Epidermal melanocyte (primary cell): ENCODE data around the gene MED27.
"Not testable (repeated sequence)": the region's sequence is repeated elsewhere in the genome, so short reads cannot be mapped to it uniquely, and the experiment has no call there.

ENCODE experiments used
- DNase-seq: peaks from one replicate; pipeline ENCODE4 v3.0.0; 2011; ENCODE audit warnings: low spot score; ENCODE audit not compliant: insufficient read length

The MED27 gene

DNA sequence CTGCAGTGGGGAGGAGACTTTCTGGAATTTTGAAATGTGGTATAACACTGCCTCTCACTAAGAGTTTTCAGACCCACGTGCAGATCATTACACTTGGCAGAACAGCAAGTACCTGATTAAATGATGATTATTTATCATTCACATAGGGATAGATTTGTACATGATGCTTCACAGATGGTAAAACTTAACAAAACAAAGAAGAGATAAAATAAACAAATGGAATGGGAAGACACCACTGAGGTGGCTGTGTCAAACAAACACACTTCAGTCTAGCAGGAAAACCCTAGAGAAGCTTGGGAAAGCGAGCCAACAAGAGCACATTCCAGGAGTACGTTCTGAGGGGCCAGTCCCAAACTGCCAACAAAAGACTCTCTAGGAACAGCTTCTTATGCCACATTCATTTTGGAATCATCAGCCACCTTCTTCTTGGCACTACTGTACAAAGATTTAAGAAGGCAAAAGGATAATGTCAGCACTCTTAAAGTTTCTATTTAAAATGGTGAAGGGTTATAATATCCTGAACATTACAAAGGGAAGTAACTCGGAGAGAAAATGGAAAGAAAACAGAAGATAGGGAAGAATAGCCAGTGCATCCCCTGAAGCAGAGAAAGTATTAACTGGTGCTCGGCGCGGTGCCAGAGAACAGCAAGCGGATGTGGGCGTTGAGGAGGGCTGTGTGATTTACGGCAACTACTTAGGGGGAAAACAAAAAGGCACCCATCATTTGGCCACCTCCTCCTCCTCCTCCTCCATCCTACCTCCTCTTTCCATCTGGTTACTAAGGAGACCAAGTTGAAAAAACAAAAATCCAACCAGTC is 1.6 kb downstream of the MED27 start:
- peak; percentile 40 for DNase-seq

DNA sequence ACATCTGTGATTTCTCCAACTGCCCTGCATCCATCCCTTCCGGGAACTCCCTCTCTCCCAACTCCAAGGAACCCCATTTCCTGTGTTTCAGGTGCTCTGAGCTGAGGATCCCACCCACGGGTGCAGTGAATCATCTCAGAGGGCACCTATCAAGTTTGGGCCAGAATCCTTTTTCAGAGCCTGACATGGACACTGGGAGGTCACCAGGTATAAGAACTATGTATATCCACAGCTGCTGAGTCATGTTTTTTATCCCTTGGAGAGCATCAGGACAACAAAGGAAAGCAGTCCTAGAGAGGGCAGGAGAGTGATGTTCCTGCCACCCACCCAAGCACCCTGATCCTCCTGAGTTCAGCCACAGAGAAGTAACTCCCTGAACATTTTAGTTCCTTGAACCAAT is 3.8 kb downstream of the MED27 start:
- DNase-seq: no peak

DNA sequence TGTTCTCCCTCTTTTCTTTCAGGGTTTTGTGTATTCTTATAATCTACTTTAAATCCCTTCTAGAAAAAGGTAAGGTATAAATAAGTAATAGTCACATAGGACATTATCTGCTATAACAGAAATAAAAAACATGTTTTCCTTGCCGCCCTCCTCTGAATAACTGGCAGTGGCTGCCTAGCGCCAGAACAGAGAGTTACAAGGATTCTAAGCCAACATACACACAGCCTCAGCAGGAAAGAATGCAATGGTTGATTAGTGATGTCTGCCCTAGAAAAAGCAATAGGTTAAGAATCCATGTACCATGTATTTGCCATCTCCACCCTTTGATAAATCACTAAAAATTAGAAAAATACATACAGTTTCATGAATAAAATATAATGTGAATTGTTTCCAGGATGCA is 4.9 kb downstream of the MED27 start:
- no peak for DNase-seq

DNA sequence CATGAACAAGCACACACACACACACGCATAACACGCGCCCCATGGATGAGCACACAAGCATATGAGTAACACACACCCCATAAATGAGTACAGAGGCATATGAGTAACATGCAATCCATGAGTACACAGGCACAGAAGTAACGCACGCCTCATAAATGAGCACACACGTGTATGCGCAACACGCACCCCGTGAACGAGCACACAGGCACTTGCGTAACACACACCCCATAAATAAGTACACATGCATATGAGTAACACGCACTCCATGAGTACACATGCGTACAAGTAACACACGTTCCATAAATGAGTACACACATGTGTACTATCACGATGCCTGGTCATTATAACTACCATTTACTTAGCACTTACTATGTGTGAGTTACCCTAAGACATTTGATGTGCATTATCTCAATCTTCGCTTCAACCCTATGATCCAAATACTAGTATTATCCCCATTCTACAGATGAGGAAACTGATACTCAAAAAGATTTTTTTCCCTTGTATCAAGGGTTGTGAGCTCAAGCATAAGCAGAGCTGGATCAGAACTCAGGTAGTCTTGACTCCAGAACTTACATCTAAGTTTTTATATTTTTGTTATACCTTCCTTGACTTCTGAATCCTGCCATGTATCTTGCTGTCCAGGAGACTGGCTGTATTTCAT is 7.7 kb downstream of the MED27 start:
- no peak for DNase-seq

DNA sequence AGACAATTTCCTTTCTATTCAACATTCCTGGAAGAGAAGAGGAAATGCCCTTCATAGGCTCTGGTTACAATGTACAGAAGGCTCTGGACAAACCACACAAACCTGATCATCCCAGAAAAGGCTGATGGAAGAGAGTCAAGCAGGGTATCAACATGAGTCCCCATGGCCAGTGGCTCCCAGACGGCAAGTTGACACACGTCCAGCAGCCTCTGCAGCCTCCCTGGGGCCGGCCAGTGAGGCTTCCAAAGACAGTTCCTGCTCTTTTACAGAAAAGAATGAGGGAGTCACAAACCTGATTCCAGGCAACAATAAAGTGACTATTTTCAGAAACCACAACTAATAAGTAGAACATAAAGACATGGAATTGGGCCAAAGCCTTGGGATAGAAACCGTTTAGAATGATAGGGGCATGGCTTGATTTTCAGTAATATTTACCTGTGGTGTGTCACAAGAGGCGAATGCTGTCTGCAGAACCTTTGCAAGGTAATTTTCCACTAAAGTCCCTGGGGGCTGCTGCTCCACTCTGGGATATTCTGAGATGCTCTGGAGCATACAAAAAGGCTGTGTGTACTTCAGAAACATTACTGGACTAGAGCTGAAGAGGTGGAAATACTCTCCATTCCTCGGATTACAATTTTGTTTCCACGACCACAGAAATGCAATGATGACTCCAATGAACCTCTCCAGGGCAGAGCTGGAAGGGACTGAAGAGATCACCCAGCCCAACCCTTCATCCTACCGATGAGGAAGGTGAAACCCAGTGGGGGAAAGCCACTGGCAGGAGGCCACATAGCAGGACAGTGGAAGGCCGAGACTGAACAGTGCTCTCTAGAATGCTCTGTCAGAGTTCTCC is 10.4 kb downstream of the MED27 start:
- no peak for DNase-seq

DNA sequence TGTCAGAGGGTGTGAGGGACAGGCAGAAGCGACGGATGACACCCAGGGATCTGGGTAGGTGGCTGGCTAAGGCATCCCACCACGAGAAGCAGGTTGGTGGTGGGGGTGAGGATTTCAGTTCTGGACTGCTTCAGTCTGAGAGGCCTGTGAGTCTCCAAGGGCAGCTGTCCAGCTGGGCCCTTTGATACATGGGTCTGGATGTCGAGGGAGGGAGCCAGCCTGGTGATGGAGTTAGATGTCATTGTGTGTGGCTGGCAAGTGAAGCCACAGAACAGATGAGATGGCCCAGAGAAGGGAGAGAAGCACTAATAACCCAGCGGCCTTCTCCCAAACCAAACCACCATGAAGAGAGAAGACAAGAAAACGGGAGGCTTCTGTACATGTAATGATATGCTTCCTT is 11.1 kb downstream of the MED27 start:
- DNase-seq: no peak

DNA sequence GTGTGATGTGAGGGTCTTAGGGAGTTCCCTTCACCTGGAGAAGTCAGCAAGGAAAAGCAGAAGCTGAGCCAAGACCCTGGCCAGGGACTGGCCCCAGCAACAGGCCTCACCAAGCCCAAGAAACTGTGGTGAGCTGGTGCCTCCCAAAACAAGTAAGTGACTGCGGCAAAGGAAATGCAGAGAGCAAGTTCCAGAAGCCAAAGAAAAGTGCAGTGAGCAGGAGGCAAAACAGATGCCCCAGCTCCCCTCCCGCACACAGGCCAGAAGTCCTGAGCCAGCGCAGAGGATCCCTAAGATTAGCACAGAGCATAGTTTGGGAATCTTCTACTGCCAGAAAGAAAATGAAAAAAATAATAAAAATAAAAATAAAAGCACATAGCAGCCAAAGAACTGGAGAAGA is 13.2 kb downstream of the MED27 start:
- no peak for DNase-seq

DNA sequence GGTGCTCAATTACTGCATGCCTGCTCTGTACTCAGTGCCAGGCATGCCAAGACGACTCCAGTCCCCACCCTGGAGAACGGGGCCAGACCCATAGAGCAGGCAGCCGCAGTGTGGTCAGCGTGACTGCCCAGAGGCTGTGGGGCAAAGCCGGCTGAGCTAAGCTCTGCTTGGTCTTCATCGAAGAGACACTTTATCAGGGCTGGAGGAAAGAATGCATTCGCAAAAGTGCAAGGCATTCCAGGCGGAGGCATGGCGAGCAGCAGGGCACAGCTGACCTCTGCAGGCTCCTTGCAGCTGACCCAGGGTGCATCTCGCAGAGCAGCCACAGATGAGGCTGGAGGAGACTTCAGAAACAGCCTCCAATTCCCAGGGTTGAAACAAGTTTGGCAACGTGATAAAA is 13.6 kb downstream of the MED27 start:
- DNase-seq: no peak

DNA sequence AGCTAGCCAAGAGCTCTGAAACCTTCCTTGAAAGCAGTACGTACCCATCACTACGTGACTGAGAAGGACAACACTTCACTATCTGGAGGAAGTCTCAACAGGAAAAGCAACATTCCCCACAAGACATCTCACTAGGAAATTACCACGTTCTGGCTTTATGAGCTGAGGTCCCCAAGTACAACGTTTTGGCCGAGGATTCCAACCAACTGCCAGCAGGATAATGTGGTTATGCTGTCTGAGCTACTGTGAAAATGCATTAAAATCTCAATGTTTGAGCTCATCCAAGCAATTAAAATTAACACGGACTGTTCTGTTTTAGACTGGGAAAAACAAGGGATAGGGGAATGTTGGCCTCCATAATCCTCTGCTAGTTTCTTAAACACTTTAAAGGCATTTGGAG is 16.4 kb downstream of the MED27 start:
- DNase-seq: no peak

DNA sequence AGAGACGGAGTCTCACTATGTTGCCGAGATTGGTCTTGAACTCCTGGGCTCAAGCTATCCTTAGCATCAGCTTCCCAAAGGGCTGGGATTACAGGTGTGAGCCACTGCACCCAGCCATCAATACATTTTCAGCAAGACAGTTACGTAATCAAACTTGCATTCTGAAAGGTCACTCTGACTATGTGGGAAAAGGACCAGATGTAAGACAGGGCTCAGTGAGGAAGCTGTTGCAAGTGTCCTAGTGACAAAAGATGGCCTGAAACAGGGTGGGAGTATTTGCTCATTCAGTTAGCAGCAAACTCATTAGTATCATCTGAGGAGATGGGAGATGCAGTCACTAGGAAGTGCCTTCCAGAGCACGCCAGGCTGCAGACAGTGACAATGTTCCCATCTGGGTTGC is 16.9 kb downstream of the MED27 start:
- no peak for DNase-seq

DNA sequence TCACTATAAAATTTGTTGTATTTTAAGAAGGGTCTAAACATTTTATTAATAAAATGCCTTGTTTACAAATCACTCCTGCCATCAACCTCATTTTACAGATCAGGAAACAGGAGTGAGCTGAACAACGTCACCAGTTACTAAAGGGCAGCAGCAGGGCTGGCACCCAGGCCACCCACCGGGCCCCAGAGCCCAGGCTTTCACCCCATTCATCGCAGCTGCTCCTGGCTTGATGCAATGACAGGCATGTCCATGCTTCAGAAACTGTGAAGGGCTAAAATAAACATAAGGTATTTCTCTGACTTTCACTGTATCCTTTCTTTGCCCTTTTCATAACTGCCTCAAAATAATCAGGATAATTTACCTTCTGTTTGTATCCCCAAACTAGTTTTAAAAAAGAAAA is 18.1 kb downstream of the MED27 start:
- no peak for DNase-seq

DNA sequence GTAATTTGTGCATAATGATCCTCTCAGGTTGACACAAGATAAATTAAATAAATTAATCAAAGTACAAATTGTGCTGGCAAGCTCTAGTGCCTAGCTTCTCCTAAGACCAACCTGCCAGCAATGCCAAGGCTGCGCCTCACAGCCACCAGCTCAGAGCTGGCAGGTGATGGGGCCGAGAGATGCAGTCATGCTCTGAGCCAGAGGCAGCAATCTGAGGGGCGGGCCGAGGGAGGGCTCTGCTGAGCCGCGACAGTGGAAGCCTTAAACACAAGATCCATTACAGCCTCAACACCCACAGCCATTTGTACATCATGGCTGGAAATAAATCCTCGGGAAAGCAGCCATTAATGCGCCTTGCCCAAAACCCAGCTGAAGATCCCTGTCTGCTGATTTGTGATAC is 20.3 kb downstream of the MED27 start:
- DNase-seq: no peak

DNA sequence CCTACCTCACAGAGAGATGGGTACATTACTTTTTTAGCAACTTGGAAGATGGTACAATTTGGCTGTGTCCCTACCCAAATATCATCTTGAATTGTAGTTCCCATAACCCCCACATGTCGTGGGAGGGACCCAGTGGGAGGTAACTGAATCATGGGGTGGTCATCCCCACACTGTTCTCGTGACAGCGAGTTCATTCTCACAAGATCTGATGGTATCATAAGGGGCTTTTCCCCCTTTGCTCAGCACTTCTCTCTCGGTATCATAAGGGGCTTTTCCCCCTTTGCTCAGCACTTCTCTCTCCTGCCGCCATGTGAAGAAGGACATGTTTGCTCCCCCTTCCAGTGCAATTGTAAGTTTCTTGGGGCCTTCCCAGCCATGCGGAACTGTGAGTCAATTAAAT is 21.4 kb downstream of the MED27 start:
- not testable (repeated sequence) for DNase-seq

DNA sequence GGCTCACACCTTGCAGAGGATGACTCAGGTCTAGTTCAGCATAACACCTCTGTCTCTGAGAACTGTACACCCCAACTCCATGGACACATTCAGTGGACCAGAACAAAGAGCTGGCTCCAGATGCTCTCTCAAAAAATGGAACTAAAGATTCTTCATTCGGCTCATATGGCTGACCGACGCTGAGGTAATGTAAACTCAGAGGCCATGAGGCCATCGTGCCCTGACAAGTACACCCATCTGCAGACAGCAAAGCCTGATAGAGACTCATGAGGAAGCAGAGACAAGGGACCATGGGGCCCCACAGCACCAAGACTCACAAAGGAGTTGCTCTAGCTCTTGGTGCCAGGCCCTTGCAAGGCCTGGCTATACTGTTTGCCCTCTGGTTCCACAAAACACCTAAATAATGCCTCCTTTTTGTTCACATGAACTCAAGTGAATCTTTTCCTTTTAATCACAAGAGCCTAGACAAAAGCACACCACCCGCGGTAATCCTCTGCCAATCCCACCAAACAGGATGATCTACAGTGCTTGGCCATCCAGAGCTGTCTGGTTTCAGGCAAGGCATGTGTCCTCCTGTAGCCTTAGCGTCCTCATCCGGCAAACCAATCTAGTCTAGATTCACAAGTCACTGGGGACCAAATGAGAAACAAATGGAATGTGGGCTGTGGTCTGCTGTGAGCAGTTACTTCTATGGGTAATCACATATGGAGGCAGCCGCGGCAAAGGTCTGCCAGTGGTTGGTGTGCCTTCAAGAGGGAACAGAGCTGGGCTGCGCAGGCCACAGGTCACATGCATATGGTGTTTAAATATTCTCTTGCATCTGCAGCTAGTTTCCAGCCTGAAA is 22.7 kb downstream of the MED27 start:
- DNase-seq: no peak

DNA sequence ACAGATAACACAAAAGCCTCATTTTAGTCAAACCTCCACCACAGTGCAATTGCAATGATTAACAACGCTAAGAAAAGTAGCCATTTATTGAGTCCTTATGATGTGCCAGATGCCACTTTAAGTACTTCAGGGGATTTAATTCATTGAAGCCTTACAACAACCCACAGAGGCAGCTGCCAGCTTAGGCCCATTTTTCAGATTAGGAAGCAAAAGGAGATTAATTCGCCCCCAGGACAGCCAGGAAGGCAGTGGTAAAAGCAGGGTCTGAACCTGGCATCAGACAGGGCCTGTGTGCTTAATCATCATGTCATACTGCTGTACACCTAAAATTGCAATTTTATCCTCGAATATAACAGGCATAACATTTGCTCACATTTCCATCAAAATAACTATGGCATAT is 23.9 kb downstream of the MED27 start:
- no peak for DNase-seq

DNA sequence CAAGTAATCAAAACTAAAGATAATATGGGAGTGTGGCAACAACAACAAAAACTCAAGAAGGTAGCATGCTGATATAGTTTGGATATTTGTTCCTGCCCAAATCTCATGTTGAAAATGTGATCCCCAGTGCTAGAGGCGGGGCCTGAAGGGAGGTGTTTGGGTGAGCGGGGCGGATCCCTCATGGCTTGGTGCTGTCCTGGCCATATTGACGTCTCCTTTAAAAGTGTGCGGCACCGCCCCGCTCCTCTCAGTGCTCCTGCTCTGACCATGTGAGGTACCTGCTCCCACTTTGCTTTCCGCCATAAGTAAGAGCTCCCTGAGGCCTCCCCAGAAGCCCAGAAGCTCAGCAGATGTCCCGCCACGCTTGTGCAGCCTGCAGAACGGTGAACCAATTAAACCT is 25.6 kb downstream of the MED27 start:
- DNase-seq: no peak

DNA sequence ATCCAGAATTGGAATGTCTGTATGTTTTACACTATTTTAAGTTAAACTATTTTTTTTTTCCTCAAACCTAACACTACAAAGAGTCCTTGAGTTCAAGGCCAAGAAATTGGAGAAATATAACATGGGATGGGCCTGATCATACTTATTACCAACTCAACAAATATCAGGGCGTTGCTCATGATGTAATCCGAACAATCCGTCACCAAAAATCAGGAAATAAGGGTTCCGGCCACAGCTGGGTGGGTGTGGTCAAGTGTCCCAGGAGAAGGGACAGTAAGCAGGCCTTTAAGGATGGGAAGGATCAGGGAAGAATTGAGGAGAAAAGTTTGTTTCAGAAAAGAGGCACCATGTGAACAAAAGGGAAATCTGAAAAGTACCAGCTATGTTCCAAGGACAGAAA is 29.8 kb downstream of the MED27 start:
- no peak for DNase-seq

DNA sequence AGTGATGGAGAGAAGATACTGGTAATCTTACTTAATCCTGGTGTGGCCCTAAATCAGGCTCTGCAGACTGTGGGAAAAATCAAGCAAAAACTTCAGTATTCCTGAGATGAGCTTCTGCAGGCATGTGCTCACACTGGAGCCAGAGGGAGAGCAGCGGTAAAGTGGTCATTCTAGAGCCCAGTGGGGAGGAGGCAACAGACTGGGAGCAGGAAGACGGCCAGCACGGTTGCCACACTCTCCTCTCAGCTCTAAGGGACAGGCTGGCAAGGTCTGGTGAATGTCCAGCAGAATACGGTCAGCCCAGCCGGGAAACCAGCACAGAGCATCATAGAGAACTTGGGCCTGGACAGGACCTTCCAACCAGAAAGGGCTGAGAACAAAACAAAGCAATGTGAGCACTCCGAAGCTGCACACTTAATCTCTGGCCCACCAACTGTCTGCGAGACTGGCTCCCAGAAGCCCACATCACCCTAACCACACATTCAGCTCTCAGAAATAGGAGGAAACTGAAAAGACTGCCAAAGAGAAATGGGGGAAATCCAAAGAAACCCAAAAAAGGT is 30.3 kb downstream of the MED27 start:
- no peak for DNase-seq

DNA sequence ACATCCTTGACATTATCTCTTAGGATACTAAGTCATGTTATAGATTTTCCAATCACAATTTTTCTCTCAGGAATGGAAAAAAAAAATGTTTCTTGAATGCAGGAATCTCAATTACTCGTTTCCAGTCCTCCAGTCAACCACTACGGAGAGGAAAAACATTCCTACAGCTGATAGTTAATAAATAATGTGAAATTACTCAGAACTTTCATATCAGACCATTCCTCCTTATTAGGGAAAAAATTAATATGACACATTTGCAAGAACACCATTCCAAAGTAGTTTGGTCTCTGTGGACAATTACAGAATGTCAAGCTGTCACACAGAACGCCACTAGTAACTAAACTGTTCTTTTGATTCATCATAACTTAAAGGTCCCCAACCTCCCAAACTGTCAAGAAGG is 31.5 kb downstream of the MED27 start:
- no peak for DNase-seq

DNA sequence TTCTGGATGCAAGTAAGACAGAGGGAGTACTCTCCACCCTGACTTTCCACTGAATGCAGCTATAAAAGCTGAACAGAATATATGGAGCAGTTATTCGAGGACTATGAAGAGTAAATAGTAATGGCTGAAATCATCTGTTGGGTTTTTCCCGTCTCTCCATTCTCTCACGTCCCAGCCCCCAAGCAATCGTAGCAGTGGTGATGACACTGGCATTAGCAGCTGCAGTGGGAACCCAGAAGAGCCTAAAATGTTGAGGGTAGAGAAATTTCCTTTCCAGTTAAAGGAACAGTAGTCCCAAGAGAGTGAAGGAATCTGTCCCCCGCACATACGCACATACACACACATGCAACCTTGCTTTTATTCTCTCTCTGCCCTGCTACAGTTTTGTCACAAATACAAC is 33.2 kb downstream of the MED27 start:
- DNase-seq: no peak
